GM21723 (cell line): ENCODE data around the gene FNDC3B.

Experiments used
- ATAC-seq: cut with Tn5 transposase; IDR thresholded peaks from one replicate; pipeline ENCODE4 v1.9.1; 2021; ENCODE audit warnings: mild to moderate bottlenecking, moderate library complexity; ENCODE audit not compliant: unreplicated experiment

The FNDC3B gene

GRCh38 chr3:172184106-172184822, 144.9 kb downstream of the FNDC3B start:
- no peak for ATAC-seq

- ATAC-seq, result no peak
Measured at GRCh38 chr3:172185907-172186306, 146.5 kb downstream of the FNDC3B start.

- no peak for ATAC-seq
Measured at GRCh38 chr3:172186607-172187006, 147.2 kb downstream of the FNDC3B start.

GRCh38 chr3:172187511-172187910, 148.1 kb downstream of the FNDC3B start:
- ATAC-seq, result no peak

- ATAC-seq, result no peak
Measured at GRCh38 chr3:172188511-172188910, 149.1 kb downstream of the FNDC3B start.

GRCh38 chr3:172189213-172189612, 149.8 kb downstream of the FNDC3B start:
- ATAC-seq, result no peak

GRCh38 chr3:172189987-172190603, 150.7 kb downstream of the FNDC3B start:
- no peak for ATAC-seq

- ATAC-seq, result no peak
Measured at GRCh38 chr3:172190980-172191379, 151.6 kb downstream of the FNDC3B start.

GRCh38 chr3:172191629-172192028, 152.3 kb downstream of the FNDC3B start:
- no peak for ATAC-seq

GRCh38 chr3:172192830-172193415, 153.5 kb downstream of the FNDC3B start:
- no peak for ATAC-seq

- ATAC-seq, result no peak
Measured at GRCh38 chr3:172193436-172193835, 154.1 kb downstream of the FNDC3B start.

- ATAC-seq, result no peak
Measured at GRCh38 chr3:172194702-172195406, 155.5 kb downstream of the FNDC3B start.

GRCh38 chr3:172195407-172195754, 156.0 kb downstream of the FNDC3B start:
- no peak for ATAC-seq

GRCh38 chr3:172197344-172197743, 158.0 kb downstream of the FNDC3B start:
- ATAC-seq, result no peak

- no peak for ATAC-seq
Measured at GRCh38 chr3:172198428-172198827, 159.1 kb downstream of the FNDC3B start.

- ATAC-seq, result no peak
Measured at GRCh38 chr3:172199850-172200369, 160.5 kb downstream of the FNDC3B start.

- ATAC-seq, result no peak
Measured at GRCh38 chr3:172201136-172201869, 161.9 kb downstream of the FNDC3B start.

GRCh38 chr3:172201870-172202236, 162.5 kb downstream of the FNDC3B start:
- no peak for ATAC-seq

GRCh38 chr3:172202797-172203196, 163.4 kb downstream of the FNDC3B start:
- ATAC-seq, result no peak

- ATAC-seq, result no peak
Measured at GRCh38 chr3:172203522-172204258, 164.3 kb downstream of the FNDC3B start.
